B cell (primary cell): ENCODE results near the gene KRT34. TPM values are rescaled to one million over a fixed set of nuclear protein-coding genes. Genes with fewer than 3 reads are reported as not detected.

Experiments used
- ATAC-seq: fragments of 200-7000 bp; cut with Tn5 transposase; one replicate; pipeline ENCODE4 v1.10.0; 2021; ENCODE audit warnings: low read depth, mild to moderate bottlenecking, moderate number of reproducible peaks, moderate library complexity
- CTCF ChIA-PET: fragments of 350-600 bp; sonication (Branson Sonifier 250); formaldehyde crosslinking; loops from one replicate; lab custom pipeline; 2021; ENCODE audit warnings: antibody characterized with exemption, inconsistent platforms; lab: Charles Lee
- POLR2A ChIA-PET: fragments of 350-600 bp; sonication (Branson Sonifier 250); formaldehyde crosslinking; loops from one replicate; lab custom pipeline; 2021; ENCODE audit warnings: antibody characterized with exemption; lab: Charles Lee
- DNase-seq: peaks from one replicate; pipeline ENCODE4 v3.0.0; 2013
- H2AFZ ChIP-seq: 2 replicates; pipeline ENCODE4 v1.6.1; 2012; ENCODE audit warnings: mild to moderate bottlenecking, low read depth, low read length; ENCODE audit not compliant: insufficient read depth, poor library complexity, severe bottlenecking
- H3K27ac ChIP-seq, 2 donors: 1 replicate in 1 of 2; 2 replicates in 1 of 2; pipeline ENCODE4 v1.5.1; 2012 to 2013; ENCODE audit warnings: low read length in 2 of 2, mild to moderate bottlenecking in 2 of 2, moderate library complexity in 1 of 2
- H3K27me3 ChIP-seq, 4 experiments: fragments of 200-600 bp in 1 of 4; sonication (generic) in 1 of 4; replicated peaks in 1 of 4; 1 replicate in 2 of 4; 2 replicates in 2 of 4; pipeline versions ENCODE4 v1.6.1 to v1.7.0; 2013 to 2016; ENCODE audit warnings: low read length in 3 of 4, mild to moderate bottlenecking in 2 of 4, mixed read lengths in 1 of 4, moderate library complexity in 1 of 4; ENCODE audit not compliant: insufficient read depth in 4 of 4, control insufficient read depth in 3 of 4; ENCODE audit errors: control extremely low read depth in 1 of 4
- H3K36me3 ChIP-seq, 2 experiments: replicated peaks in 1 of 2; 1 replicate in 1 of 2; 2 replicates in 1 of 2; pipeline versions ENCODE4 v1.6.1 to v1.7.1; 2013; ENCODE audit warnings: low read length in 1 of 2; ENCODE audit not compliant: insufficient read depth in 2 of 2, control insufficient read depth in 1 of 2; ENCODE audit errors: control extremely low read depth in 1 of 2, extremely low read depth in 1 of 2
- H3K4me1 ChIP-seq, 2 donors: fragments of 200-600 bp in 1 of 2; sonication (generic) in 1 of 2; 1 replicate in 1 of 2; 2 replicates in 1 of 2; pipeline versions ENCODE4 v1.5.1 to v1.6.1; 2013 to 2017; ENCODE audit warnings: low read length in 2 of 2; ENCODE audit not compliant: control insufficient read depth in 2 of 2, insufficient read depth in 2 of 2
- H3K4me2 ChIP-seq: replicated peaks from 2 replicates; pipeline ENCODE3; 2012; ENCODE audit warnings: mild to moderate bottlenecking, low read depth, low read length; ENCODE audit not compliant: poor library complexity, severe bottlenecking
- H3K4me3 ChIP-seq, 5 experiments: fragments of 200-600 bp in 1 of 5; sonication (generic) in 1 of 5; 1 replicate in 3 of 5; 2 replicates in 2 of 5; pipeline versions ENCODE4 v1.5.1 to v1.7.0; 2011 to 2016; ENCODE audit warnings: low read length in 4 of 5, mild to moderate bottlenecking in 4 of 5, low read depth in 2 of 5, control low read depth in 1 of 5, moderate library complexity in 1 of 5; ENCODE audit not compliant: insufficient read depth in 1 of 5; ENCODE audit errors: control extremely low read depth in 1 of 5, extremely low read depth in 1 of 5
- H3K79me2 ChIP-seq: fragments of 200-600 bp; sonication (generic); one replicate; pipeline ENCODE4 v1.6.0; 2016; ENCODE audit warnings: low read length; ENCODE audit not compliant: control insufficient read depth, insufficient read depth
- H3K9ac ChIP-seq: fragments of 200-600 bp; sonication (generic); 2 replicates; pipeline ENCODE4 v1.6.1; 2017; ENCODE audit warnings: mild to moderate bottlenecking, low read length, moderate library complexity
- H3K9me3 ChIP-seq, 3 donors: one replicate each; pipeline versions ENCODE4 v1.6.1 to v1.7.1; 2013; ENCODE audit warnings: low read length in 2 of 3; ENCODE audit not compliant: control insufficient read depth in 2 of 3, insufficient read depth in 1 of 3; ENCODE audit errors: control extremely low read depth in 1 of 3
- H4K20me1 ChIP-seq: 2 replicates; pipeline ENCODE4 v1.6.0; 2012; ENCODE audit warnings: mild to moderate bottlenecking, low read length; ENCODE audit not compliant: insufficient read depth, control insufficient read depth, poor library complexity, severe bottlenecking
- H3K27ac Mint-ChIP-seq: one replicate; pipeline ENCODE4 v1.8.0; 2021; ENCODE audit warnings: mixed read lengths
- H3K27me3 Mint-ChIP-seq: one replicate; pipeline ENCODE4 v1.8.0; 2021; ENCODE audit warnings: mixed read lengths
- H3K4me1 Mint-ChIP-seq: one replicate; pipeline ENCODE4 v1.8.0; 2021; ENCODE audit warnings: mixed read lengths
- H3K4me3 Mint-ChIP-seq: one replicate; pipeline ENCODE4 v1.8.0; 2021; ENCODE audit warnings: mixed read lengths
- H3K9me3 Mint-ChIP-seq: one replicate; pipeline ENCODE4 v1.8.0; 2022; ENCODE audit warnings: mixed read lengths; ENCODE audit not compliant: insufficient read depth
- CTCF ChIP-seq: fragments of 200-600 bp; IDR thresholded peaks from one replicate; pipeline ENCODE4 v1.8.0; 2022; ENCODE audit warnings: antibody characterized with exemption, mild to moderate bottlenecking
- EZH2 ChIP-seq: IDR thresholded peaks from 2 replicates; pipeline ENCODE4 v1.6.1; 2012; ENCODE audit warnings: borderline replicate concordance, low read depth, mild to moderate bottlenecking, moderate library complexity, low read length; ENCODE audit not compliant: insufficient read depth, poor library complexity, severe bottlenecking
- WGBS: methylation state at CpG from one replicate; pipeline ENCODE4 v1.1.5; 2013; ENCODE audit warnings: missing lambda C conversion rate; ENCODE audit not compliant: insufficient coverage; 5-methylcytosine and 5-hydroxymethylcytosine counted together
- intact Hi-C: fragments of 100-400 bp; cut with micrococcal nuclease; formaldehyde crosslinking; loops from one replicate; pipeline ENCODE4 v1.10.0; 2022
- polyA plus RNA-seq: library from polyadenylated mRNA; depleted of rRNA; stranded (reverse); fragments of >200 nt; gene quantifications from 2 replicates; pipeline ENCODE4 v1.2.3, GENCODE V29; 2012
- total RNA-seq, 2 donors: library from RNA; stranded (reverse); fragments of 120-200 nt in 1 of 2; gene quantifications; 1 replicate in 1 of 2; 2 replicates in 1 of 2; pipeline versions ENCODE4 v1.2.3 to v1.2.4, GENCODE V29; 2013 to 2022

Gene KRT34
- total and polyA plus RNA-seq, 2 donors (not counting 1 experiment from before 2014, with no cell fraction given), result not detected

DNA sequence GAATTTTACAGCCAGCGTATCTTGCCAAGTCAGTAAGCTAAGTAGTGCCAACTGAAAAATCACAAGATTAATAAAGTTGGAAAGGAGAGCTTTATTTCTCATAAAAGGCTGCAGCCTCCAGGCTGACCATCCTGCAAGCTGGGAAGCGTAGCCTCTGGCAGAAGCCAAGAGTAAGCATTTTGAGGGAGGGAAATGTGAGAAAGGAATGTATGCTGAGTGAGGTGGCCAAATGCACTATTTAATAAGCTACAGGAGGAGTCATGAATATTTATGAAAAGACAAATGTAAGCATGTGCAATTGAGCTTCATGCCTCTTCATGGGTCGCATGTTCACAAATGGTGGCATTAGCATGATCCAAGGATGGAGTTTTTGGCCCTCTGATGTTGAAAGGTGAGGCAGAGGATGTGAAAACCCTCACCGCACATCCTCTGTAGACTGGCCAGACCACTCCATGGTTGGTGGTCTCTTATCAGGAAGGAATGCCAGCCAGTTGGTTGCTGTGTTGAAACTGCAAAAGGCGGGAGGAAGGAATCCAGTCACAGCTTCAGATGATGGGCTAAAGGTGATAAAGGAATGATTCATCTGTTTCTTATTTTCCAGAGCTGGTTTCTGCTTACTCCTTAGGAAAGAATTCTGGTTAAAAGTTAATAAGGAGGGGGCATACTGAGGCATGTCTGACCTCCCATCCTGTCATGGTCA lies 21.7 kb downstream of the KRT34 start:
- no peak overlapping the region for H3K9ac ChIP-seq
- peaks cover 0 to 3% (median 0%) of the 10 kb centered on the region in 3 donors for H3K9me3 ChIP-seq
- H4K20me1 ChIP-seq, result no peaks in the 10 kb centered on the region
- intact Hi-C loops, result no loop called here
- H3K9me3 Mint-ChIP-seq, result peaks cover 3% of the 10 kb centered on the region
- H3K4me2 ChIP-seq, result no peak overlapping the region
- no peaks in the 10 kb centered on the region for H3K36me3 ChIP-seq
- no peak for ATAC-seq
- peaks cover 0 to 12% (median 0%) of the 10 kb centered on the region in 4 experiments for H3K27me3 ChIP-seq
- no peak overlapping the region for H3K27ac Mint-ChIP-seq
- H3K27me3 Mint-ChIP-seq, result peaks cover 38% of the 10 kb centered on the region
- no peaks in the 10 kb centered on the region for H3K4me1 ChIP-seq
- POLR2A ChIA-PET, result no interaction called here
- CTCF ChIA-PET, result interaction anchor here (0.5 kb wide), 1 partner anchor 741 kb away, joined by 3 read pairs; no protein-coding TSS in a partner anchor
- DNase-seq, result no peak
- no peak for TF ChIP-seq CTCF
- no peak for TF ChIP-seq EZH2
- no peaks in the 10 kb centered on the region for H3K79me2 ChIP-seq
- no peaks in the 10 kb centered on the region for H3K4me1 Mint-ChIP-seq
- no peak overlapping the region for H3K4me3 ChIP-seq
- H3K4me3 Mint-ChIP-seq, result no peak overlapping the region
- H2AFZ ChIP-seq, result no peak overlapping the region
- H3K27ac ChIP-seq, result no peak overlapping the region
- WGBS, result 88% methylated on average over 4 of the region's 5 CpGs

DNA sequence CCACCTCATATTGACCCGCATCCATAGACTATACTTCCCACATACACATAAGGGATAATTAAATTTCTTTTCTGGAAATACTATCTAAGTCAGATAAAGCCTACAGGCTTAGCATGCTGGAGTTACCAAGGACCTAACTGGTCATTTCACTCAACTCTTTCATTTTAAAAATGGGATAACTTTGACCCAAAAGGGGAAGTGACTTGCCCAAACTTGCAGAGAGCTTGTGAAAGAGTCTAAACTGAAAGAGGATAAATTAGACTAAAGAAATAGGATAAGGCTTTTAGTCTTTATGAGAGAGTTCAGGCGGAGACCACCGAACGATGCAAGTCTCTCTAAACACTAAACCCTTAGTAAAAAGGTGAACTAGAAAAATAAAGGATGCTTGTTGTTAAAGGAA lies 27.6 kb downstream of the KRT34 start:
- intact Hi-C loops, result no loop called here
- peaks cover 3% of the 10 kb centered on the region for H3K9me3 Mint-ChIP-seq
- DNase-seq (no peak), ATAC-seq (no peak)
- H3K27ac Mint-ChIP-seq, result no peak overlapping the region
- no peak for TF ChIP-seq CTCF
- no peak for TF ChIP-seq EZH2
- H3K4me3 ChIP-seq, result no peak overlapping the region
- H3K36me3 ChIP-seq, result no peaks in the 10 kb centered on the region
- ChIA-PET CTCF (no interaction called here), POLR2A (no interaction called here)
- WGBS, result no CpG with 5 or more reads among the region's 4 CpGs
- no peaks in the 10 kb centered on the region for H3K9me3 ChIP-seq
- no peaks in the 10 kb centered on the region for H3K4me1 Mint-ChIP-seq
- no peak overlapping the region for H3K9ac ChIP-seq
- no peaks in the 10 kb centered on the region for H3K4me1 ChIP-seq
- peaks cover 0 to 10% (median 0%) of the 10 kb centered on the region in 4 experiments for H3K27me3 ChIP-seq
- peaks cover 35% of the 10 kb centered on the region for H3K27me3 Mint-ChIP-seq
- no peak overlapping the region for H3K4me3 Mint-ChIP-seq
- H4K20me1 ChIP-seq, result no peaks in the 10 kb centered on the region
- no peak overlapping the region for H3K4me2 ChIP-seq
- no peak overlapping the region for H2AFZ ChIP-seq
- H3K27ac ChIP-seq, result no peak overlapping the region
- no peaks in the 10 kb centered on the region for H3K79me2 ChIP-seq
